ENCODE measurements around the gene SLC8A1. TPM values are rescaled to one million over a fixed set of nuclear protein-coding genes. Genes with fewer than 3 reads are reported as not detected.

The SLC8A1 gene
- total RNA-seq, 1 experiment from 2014 or later: 1.7 TPM

GRCh38 chr2:40286721-40287120 is 165.2 kb downstream of the SLC8A1 start:
- no peak overlapping the region for H2BK12ac ChIP-seq (ENCODE audit: insufficient read length, low read depth, low read length)
- H2BK120ac ChIP-seq (ENCODE audit: low read depth, low read length, poor library complexity, severe bottlenecking): no peak overlapping the region
- H3K79me1 ChIP-seq (ENCODE audit: insufficient read depth, low read depth, low read length, poor library complexity, severe bottlenecking): no peaks in the 10 kb centered on the region
- H3K9ac ChIP-seq (ENCODE audit: extremely low read depth, insufficient read length, low read length): no peak overlapping the region
- H3K18ac ChIP-seq (ENCODE audit: insufficient read length, low read depth, low read length): no peak overlapping the region
- WGBS (ENCODE audit: extremely low coverage, insufficient read length, low lambda C conversion rate): no CpG with 5 or more reads among the region's 3 CpGs
- H3K23ac ChIP-seq (ENCODE audit: insufficient read length, low read depth, low read length): no peak overlapping the region
- peaks cover 0 to 3% of the 10 kb centered on the region in 2 experiments; a peak in 1 of 4 replicates for H3K4me1 Mint-ChIP-seq
- H3K27me3 ChIP-seq (ENCODE audit: insufficient read depth, low read length): no peaks in the 10 kb centered on the region
- no peak overlapping the region for H2AFZ ChIP-seq (ENCODE audit: low read length)
- no peak overlapping the region for H2AK5ac ChIP-seq (ENCODE audit: insufficient read length, low read length)
- H3K27ac ChIP-seq (ENCODE audit: insufficient read length, low read depth, low read length): no peak overlapping the region
- no peak overlapping the region for H2BK20ac ChIP-seq (ENCODE audit: low read depth, low read length, poor library complexity, severe bottlenecking)
- no peaks in the 10 kb centered on the region for H3K9me3 Mint-ChIP-seq
- no peak overlapping the region for H2BK15ac ChIP-seq (ENCODE audit: low read depth, low read length)
- no peak overlapping the region for H4K5ac ChIP-seq (ENCODE audit: insufficient read length, low read depth, low read length)
- H3K27me3 Mint-ChIP-seq (ENCODE audit: low read depth): no peaks in the 10 kb centered on the region
- H3K4me3 Mint-ChIP-seq: no peak overlapping the region
- no peak overlapping the region for H3K56ac ChIP-seq (ENCODE audit: insufficient read length, low read depth, low read length)
- no peak overlapping the region for H3K27ac Mint-ChIP-seq
- no peak overlapping the region for H4K91ac ChIP-seq (ENCODE audit: insufficient read length, low read depth, low read length)
- DNase-seq: no peak
- no peaks in the 10 kb centered on the region for H3K9me3 ChIP-seq (ENCODE audit: control insufficient read depth, low read depth, low read length)
- H3T11ph ChIP-seq (ENCODE audit: low read length): no peak overlapping the region
- H3K14ac ChIP-seq (ENCODE audit: insufficient read depth, low read length): no peak overlapping the region
- no peaks in the 10 kb centered on the region for H3K4me1 ChIP-seq (ENCODE audit: insufficient read depth, low read length)
- no peak for TF ChIP-seq CTCF (conservative IDR thresholded peaks at IDR 0.05)
- no peaks in the 10 kb centered on the region for H3K79me2 ChIP-seq (ENCODE audit: insufficient read depth, low read length)
- no peak overlapping the region for H3K4ac ChIP-seq (ENCODE audit: low read depth, low read length)
- H2BK5ac ChIP-seq (ENCODE audit: insufficient read length, low read length): no peak overlapping the region
- H3K23me2 ChIP-seq (ENCODE audit: insufficient read length, low read depth, low read length, poor library complexity, severe bottlenecking): no peaks in the 10 kb centered on the region
- no peak overlapping the region for H3K4me2 ChIP-seq (ENCODE audit: insufficient read depth, insufficient read length, low read length)
- H3K36me3 Mint-ChIP-seq (ENCODE audit: insufficient read depth in 1 of 3, low read depth in 3 of 3): no peaks in the 10 kb centered on the region
- no peaks in the 10 kb centered on the region for H4K20me1 ChIP-seq (ENCODE audit: control insufficient read depth, insufficient read depth, insufficient read length)
- no peak overlapping the region for H4K8ac ChIP-seq (replicated peaks; ENCODE audit: insufficient read length, low read depth, low read length)

Data from H9 (cell line).